H1 (cell line): ENCODE data around the gene ATOH7.

Source experiments
- CTCF ChIP-seq, 3 experiments: IDR thresholded peaks; 1 replicate in 2 of 3; 2 replicates in 1 of 3; pipeline versions ENCODE4 v1.5.1 to v1.6.1; 2011; ENCODE audit warnings: low read length in 3 of 3, mild to moderate bottlenecking in 3 of 3, inconsistent platforms in 2 of 3, low read depth in 1 of 3, moderate library complexity in 1 of 3; ENCODE audit not compliant: insufficient read depth in 1 of 3; ENCODE audit errors: control extremely low read depth in 1 of 3
- EP300 ChIP-seq, 2 experiments: IDR thresholded peaks; 1 replicate in 1 of 2; 2 replicates in 1 of 2; pipeline ENCODE4 v1.6.1; 2011 to 2012; ENCODE audit warnings: low read depth in 2 of 2, low read length in 2 of 2, mild to moderate bottlenecking in 2 of 2, borderline replicate concordance in 1 of 2, inconsistent platforms in 1 of 2, moderate library complexity in 1 of 2
- GABPA ChIP-seq: IDR thresholded peaks from 2 replicates; pipeline ENCODE4 v1.6.1; 2011; ENCODE audit warnings: mild to moderate bottlenecking, low read length, moderate library complexity, borderline replicate concordance; ENCODE audit not compliant: insufficient read depth
- PHF8 ChIP-seq: fragments of 200-600 bp; sonication (generic); conservative IDR thresholded peaks from 2 replicates; pipeline ENCODE4 v1.7.1; 2012; ENCODE audit warnings: low read depth, mild to moderate bottlenecking, inconsistent platforms, low read length, moderate library complexity
- POLR2A ChIP-seq, 2 experiments: IDR thresholded peaks; 1 replicate in 1 of 2; 2 replicates in 1 of 2; pipeline ENCODE4 v1.6.1; 2011; ENCODE audit warnings: low read depth in 2 of 2, low read length in 2 of 2, mild to moderate bottlenecking in 2 of 2; ENCODE audit errors: control extremely low read depth in 1 of 2
- SIX5 ChIP-seq: IDR thresholded peaks from 2 replicates; pipeline ENCODE4 v1.6.1; 2011; ENCODE audit warnings: mild to moderate bottlenecking, low read depth, low read length
- SP4 ChIP-seq: IDR thresholded peaks from 2 replicates; pipeline ENCODE4 v1.6.1; 2012; ENCODE audit warnings: low read length, inconsistent platforms
- TEAD4 ChIP-seq: IDR thresholded peaks from 2 replicates; pipeline ENCODE4 v1.6.1; 2012; ENCODE audit warnings: low read depth, low read length, inconsistent platforms, mixed read lengths
- YY1 ChIP-seq: IDR thresholded peaks from 2 replicates; pipeline ENCODE4 v1.6.1; 2011; ENCODE audit warnings: low read depth, mild to moderate bottlenecking, low read length
- ZNF274 ChIP-seq: IDR thresholded peaks from 2 replicates; pipeline ENCODE4 v1.7.0; 2012; ENCODE audit warnings: low read length, borderline replicate concordance; ENCODE audit errors: extremely low read depth

GRCh38 chr10:68192113-68192512 lies 39.8 kb downstream of the ATOH7 start:
- TF ChIP-seq PHF8 (no peak), GABPA (no peak), SIX5 (no peak), CTCF (IDR thresholded peaks at IDR 0.05; ENCODE audit: control extremely low read depth in 1 of 3, insufficient read depth in 1 of 3, low read depth in 1 of 3, low read length in 3 of 3) (no peak), POLR2A (IDR thresholded peaks at IDR 0.05; ENCODE audit: control extremely low read depth in 1 of 2, low read depth in 2 of 2, low read length in 2 of 2) (no peak), ZNF274 (no peak), TEAD4 (no peak), EP300 (IDR thresholded peaks at IDR 0.05; ENCODE audit: borderline replicate concordance in 1 of 2, low read depth in 2 of 2, low read length in 2 of 2) (no peak), YY1 (no peak), SP4 (no peak)
